ENCODE measurements around the gene SERGEF. TPM values are rescaled to one million over a fixed set of nuclear protein-coding genes. Genes with fewer than 3 reads are reported as not detected.
"Not testable (repeated sequence)": the region's sequence is repeated elsewhere in the genome, so short reads cannot be mapped to it uniquely, and the experiment has no call there.

Gene SERGEF
- total RNA-seq, 8 experiments from 2014 or later, result 20.5 to 39.0 (median 29.5) TPM

DNA sequence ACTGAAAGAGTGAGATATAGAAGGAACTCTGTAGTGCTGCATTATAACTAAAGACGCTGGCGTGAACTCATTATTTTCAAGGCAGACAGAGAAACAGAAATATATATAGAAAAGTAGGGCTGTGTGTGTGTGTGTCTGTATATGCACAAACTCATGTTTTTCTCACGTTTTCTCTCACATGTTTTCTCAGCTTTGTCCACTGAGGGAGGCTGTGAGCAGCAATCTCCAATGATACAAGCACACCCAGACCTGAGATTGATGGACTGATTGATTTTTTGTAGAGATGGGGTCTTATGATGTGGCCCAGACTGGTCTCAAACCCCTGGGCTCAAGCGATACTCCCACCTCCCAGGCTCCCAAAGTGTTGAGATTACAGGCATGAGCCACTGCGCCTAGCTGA, 122.5 kb downstream of the SERGEF start:
- ATAC-seq (replicated peaks in 6 of 8), result peak in 3 of 8 experiments; percentile 35 to 51 (median 50)
- WGBS, 10 experiments, result 80 to 100% (median 89%) methylated on average over 1 to 5 of the region's 5 CpGs; no CpG with 5 or more reads in 2 of the 10 experiments
- no peak overlapping the region for H3K27ac ChIP-seq

DNA sequence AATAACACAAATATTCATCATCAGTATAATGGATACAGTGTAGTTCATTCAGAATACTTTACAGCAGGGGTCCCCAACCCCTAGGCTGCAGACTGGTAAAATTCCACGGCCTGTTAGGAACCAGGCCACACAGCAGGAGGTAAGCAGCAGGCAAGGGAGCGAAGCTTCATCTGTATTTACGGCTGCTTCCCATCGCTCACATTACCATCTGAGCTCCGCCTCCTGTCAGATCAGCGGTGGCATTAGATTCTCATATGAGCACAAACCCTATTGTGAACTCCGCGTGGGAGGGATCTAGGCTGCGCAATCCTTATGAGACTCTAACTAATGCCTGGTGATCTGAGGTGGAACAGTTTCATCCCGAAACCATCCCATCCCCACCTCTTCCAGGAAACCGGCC, 125.1 kb downstream of the SERGEF start:
- H3K4me3 ChIP-seq, result no peak overlapping the region
- H3K27ac ChIP-seq, result no peak overlapping the region
- in situ Hi-C loops (cut with MboI; ENCODE audit: low pct_unique_long_range_greater_than_20kb in 2 of 9, low sequenced_read_pairs in 9 of 9, unreplicated experiment in 9 of 9), result no loop called here
- peaks cover 10% of the 10 kb centered on the region in 2 donors for H3K4me1 ChIP-seq (replicated peaks in 1 of 2)
- 21 to 100% (median 58%) methylated on average over 1 to 11 of the region's 11 CpGs; no CpG with 5 or more reads in 1 of the 10 experiments for WGBS, 10 experiments
- peak in 6 of 8 experiments; percentile 27 to 94 (median 80) for ATAC-seq (replicated peaks in 6 of 8)

More for the DNA sequence above, 122.5 kb downstream of the SERGEF start:
- in situ Hi-C loops (cut with MboI; ENCODE audit: low pct_unique_long_range_greater_than_20kb in 2 of 9, low sequenced_read_pairs in 9 of 9, unreplicated experiment in 9 of 9), result no loop called here
- H3K4me3 ChIP-seq, result no peak overlapping the region
- H3K4me1 ChIP-seq (replicated peaks in 1 of 2), result peaks cover 10% of the 10 kb centered on the region in 2 donors

DNA sequence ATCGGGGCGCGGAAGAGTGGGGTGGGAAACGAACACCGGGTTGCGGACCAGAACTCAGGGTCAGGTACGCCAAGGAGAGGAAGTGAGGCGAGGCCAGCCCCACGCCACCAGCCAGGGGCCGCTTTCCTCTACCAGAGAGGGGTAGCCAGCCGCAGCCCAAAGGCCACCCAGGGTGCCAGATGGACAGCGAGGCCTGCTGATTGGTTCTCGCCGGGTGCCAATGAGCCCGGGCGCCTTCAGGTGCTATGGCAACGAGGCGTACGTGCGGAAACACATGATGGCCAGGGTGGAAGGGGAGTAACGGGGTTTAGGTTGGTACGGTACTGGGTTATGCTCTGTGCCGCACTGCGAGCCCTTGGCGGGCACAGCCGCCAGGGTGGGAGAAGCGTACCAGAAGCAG, 128.9 kb downstream of the SERGEF start:
- in situ Hi-C loops (cut with MboI; ENCODE audit: low pct_unique_long_range_greater_than_20kb in 2 of 9, low sequenced_read_pairs in 9 of 9, unreplicated experiment in 9 of 9), result no loop called here
- Histone ChIP-seq H3K4me1 (replicated peaks in 1 of 2) (peaks cover 10% of the 10 kb centered on the region in 2 donors), H3K4me3 (no peak overlapping the region), H3K27ac (no peak overlapping the region)
- 85 to 100% (median 94%) methylated on average over 2 to 10 of the region's 27 CpGs; no CpG with 5 or more reads in 4 of the 10 experiments for WGBS, 10 experiments
- no peak for ATAC-seq (replicated peaks in 6 of 8)

DNA sequence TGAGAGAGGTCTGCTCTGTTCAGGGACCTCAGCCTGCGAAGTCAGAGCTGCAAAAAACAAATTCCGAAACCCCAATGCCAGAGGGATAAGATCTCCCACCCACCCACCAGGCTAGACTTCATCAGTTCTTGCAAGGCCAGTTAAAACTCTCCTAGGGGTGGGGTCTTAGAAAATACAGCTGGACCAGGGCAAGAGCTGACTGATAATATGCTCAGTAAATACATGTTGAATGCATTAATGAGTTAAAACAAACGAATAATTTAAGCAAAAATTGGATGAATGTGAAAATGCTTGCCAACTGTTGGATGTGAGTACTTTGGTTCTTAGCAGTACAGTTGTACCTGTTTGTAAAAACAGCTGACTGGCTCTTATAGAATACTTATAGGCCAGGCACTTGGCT, 129.8 kb downstream of the SERGEF start:
- H3K4me1 ChIP-seq (replicated peaks in 1 of 2), result peaks cover 7 to 9% of the 10 kb centered on the region in 2 donors
- 0 to 100% (median 86%) methylated on average over 1 to 3 of the region's 3 CpGs; no CpG with 5 or more reads in 3 of the 10 experiments for WGBS, 10 experiments
- in situ Hi-C loops (cut with MboI; ENCODE audit: low pct_unique_long_range_greater_than_20kb in 2 of 9, low sequenced_read_pairs in 9 of 9, unreplicated experiment in 9 of 9), result no loop called here
- peak in 3 of 8 experiments; percentile 28 to 93 (median 34) for ATAC-seq (replicated peaks in 6 of 8)
- no peak overlapping the region for H3K4me3 ChIP-seq
- H3K27ac ChIP-seq, result no peak overlapping the region

DNA sequence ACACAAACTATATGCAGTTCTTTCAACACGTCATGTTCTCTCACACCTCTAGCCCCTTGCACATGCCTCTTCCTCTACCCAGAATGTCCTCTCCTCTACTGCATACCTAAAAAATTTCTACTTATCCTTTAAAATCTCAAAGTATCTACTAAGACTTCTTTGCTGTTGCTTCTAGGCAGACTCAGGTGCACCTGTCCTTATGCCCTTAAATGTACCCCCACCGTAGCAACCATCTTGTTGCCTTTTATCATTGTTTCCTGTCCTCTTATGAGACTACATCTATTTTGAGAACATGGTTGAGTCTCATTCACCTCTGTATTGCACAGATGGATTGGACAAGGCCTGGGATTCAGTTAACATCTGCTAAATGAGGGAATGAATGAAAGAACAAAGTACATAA, 134.1 kb downstream of the SERGEF start:
- H3K27ac ChIP-seq, result no peak overlapping the region
- in situ Hi-C loops (cut with MboI; ENCODE audit: low pct_unique_long_range_greater_than_20kb in 2 of 9, low sequenced_read_pairs in 9 of 9, unreplicated experiment in 9 of 9), result no loop called here
- no peak overlapping the region for H3K4me3 ChIP-seq
- ATAC-seq (replicated peaks in 6 of 8), result no peak
- H3K4me1 ChIP-seq (replicated peaks in 1 of 2), result no peaks in the 10 kb centered on the region
- WGBS, 10 experiments, result 63 to 100% (median 100%) methylated on average over 1 to 2 of the region's 2 CpGs; no CpG with 5 or more reads in 2 of the 10 experiments

DNA sequence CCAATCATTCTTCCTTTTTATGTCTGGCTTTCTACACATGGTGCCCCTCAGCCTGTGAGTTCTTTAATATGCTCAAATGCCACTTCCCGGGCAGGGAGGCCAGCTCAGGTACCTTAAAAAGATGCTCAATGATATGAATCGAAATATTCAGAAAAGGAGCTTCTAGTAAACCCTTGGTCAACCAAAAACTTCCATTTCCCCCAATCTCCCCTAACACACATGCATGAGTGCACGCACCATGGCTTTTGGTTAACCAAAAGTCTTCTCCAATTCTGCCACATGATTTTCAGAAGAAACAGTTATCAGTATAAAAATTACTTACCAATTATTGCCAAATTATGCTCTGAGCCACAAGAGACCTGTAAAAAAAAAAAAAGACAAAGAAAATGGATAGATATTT, 135.0 kb downstream of the SERGEF start:
- no peak overlapping the region for H3K4me3 ChIP-seq
- no peak overlapping the region for H3K27ac ChIP-seq
- ATAC-seq (replicated peaks in 6 of 8), result no peak
- WGBS, 10 experiments, result 55 to 100% (median 89%) methylated on average over 1 to 3 of the region's 3 CpGs; no CpG with 5 or more reads in 1 of the 10 experiments
- H3K4me1 ChIP-seq (replicated peaks in 1 of 2), result no peaks in the 10 kb centered on the region
- in situ Hi-C loops (cut with MboI; ENCODE audit: low pct_unique_long_range_greater_than_20kb in 2 of 9, low sequenced_read_pairs in 9 of 9, unreplicated experiment in 9 of 9), result no loop called here

DNA sequence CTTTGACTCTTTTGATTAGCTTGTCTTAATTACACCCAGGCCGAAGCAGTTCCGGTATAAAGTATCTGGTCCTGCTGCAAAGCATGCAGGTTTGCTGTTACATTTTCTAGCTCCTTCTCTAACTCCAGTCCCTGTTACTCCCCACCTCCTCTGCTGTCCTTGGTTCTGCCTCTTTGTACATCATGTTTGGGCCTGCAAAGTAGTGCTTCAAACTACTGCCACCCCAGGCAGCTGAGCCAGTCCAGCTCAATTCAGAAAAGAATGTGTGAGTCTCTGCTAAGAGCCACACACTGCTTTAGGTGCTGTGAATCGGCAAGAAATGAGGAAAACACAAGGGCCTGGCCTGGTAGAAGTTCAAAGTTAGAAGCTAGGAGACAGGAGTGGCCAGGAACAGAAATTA, 136.0 kb downstream of the SERGEF start:
- in situ Hi-C loops (cut with MboI; ENCODE audit: low pct_unique_long_range_greater_than_20kb in 2 of 9, low sequenced_read_pairs in 9 of 9, unreplicated experiment in 9 of 9), result no loop called here
- WGBS, 10 experiments, result 20 to 100% (median 80%) methylated on average over 1 to 3 of the region's 3 CpGs
- Histone ChIP-seq H3K27ac (no peak overlapping the region), H3K4me1 (replicated peaks in 1 of 2) (no peaks in the 10 kb centered on the region), H3K4me3 (no peak overlapping the region)
- ATAC-seq (replicated peaks in 6 of 8), result no peak

DNA sequence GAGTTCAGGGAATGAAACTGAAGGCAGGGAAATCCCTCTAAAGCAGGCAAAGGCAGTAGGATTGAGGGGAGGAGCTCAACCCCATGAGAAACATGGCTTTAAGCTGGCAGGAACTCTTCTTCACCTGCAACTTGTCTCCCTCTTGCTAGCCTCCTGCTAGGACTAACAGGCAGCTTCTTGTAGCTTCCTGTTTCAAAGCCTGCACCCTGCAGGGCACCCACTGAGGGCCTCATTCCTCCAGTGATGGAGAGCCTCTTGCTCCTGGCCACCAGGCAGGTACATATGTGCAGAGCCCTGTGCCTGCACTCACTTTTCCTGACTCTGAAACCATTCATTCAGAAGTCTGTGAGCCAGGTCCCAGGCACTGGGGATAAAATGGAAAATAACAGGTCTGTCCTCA, 137.0 kb downstream of the SERGEF start:
- Histone ChIP-seq H3K4me3 (no peak overlapping the region), H3K27ac (no peak overlapping the region), H3K4me1 (replicated peaks in 1 of 2) (no peaks in the 10 kb centered on the region)
- ATAC-seq (replicated peaks in 6 of 8), result no peak
- in situ Hi-C loops (cut with MboI; ENCODE audit: low pct_unique_long_range_greater_than_20kb in 2 of 9, low sequenced_read_pairs in 9 of 9, unreplicated experiment in 9 of 9), result no loop called here

DNA sequence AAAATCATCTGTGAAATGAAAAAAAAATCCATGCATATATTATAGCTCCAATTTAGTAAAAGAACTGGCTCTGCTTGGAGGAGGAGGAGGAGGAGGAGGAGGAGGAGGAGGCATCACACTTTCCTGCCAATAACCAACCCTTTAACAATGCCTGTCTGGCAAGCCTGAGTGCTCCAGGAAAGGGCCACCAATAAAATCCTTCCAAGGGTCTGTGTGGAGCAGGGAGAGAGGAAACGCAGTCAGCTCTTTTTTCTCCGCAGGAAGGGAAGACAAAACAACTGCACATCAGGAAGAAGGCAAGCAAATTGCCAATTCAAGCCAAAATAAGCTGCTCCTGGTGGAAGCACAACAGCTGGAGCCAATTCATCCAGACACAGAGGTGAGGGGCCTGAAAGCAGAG, 139.3 kb downstream of the SERGEF start:
- ATAC-seq (replicated peaks in 6 of 8), result no peak
- no peaks in the 10 kb centered on the region for H3K4me1 ChIP-seq (replicated peaks in 1 of 2)
- 60% methylated on average over 1 of the region's 2 CpGs; no CpG with 5 or more reads in 9 of the 10 experiments for WGBS, 10 experiments
- H3K4me3 ChIP-seq, result no peak overlapping the region
- in situ Hi-C loops (cut with MboI; ENCODE audit: low pct_unique_long_range_greater_than_20kb in 2 of 9, low sequenced_read_pairs in 9 of 9, unreplicated experiment in 9 of 9), result no loop called here
- no peak overlapping the region for H3K27ac ChIP-seq

DNA sequence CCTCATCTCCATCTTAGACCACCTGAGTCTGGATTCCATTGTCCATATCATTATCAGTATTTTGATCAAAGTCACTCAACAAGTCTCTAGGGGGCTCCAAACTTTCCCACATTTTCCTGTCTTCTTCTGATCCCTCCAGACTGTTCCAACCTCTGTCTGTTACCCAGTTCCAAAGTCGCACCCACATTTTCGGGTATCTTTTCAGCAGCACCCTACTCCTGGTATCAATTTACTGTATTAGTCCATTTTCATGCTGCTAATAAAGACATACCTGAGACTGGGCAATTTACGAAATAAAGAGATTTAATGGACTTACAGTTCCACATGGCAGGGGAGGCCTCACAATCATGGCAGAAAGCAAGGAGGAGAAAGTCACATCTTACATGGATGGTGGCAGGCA, 144.4 kb downstream of the SERGEF start:
- H3K27ac ChIP-seq; H3K4me1 ChIP-seq (replicated peaks in 1 of 2); ATAC-seq (replicated peaks in 6 of 8); H3K4me3 ChIP-seq; in situ Hi-C loops (cut with MboI; ENCODE audit: low pct_unique_long_range_greater_than_20kb in 2 of 9, low sequenced_read_pairs in 9 of 9, unreplicated experiment in 9 of 9): not testable (repeated sequence)
- WGBS, 10 experiments, result 87 to 100% (median 100%) methylated on average over 1 to 3 of the region's 3 CpGs; no CpG with 5 or more reads in 1 of the 10 experiments

DNA sequence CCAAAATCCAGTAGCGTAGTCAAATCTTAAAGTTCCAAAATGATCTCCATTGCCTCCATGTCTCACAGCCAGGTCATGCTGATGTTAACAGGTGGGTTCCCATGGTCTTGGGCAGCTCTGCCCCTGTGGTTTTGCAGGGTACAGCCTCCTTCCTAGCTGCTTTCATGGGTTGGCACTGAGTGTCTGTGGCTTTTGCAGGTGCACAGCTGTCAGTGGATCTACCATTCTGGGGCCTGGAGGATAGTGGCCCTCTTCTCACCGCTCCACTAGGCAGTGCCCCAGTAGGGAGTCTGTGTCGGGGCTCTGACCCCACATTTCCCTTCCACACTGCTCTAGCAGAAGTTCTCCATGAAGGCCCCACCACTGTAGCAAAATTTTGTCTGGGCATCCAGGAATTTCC, 145.5 kb downstream of the SERGEF start:
- H3K4me1 ChIP-seq (replicated peaks in 1 of 2), result no peaks in the 10 kb centered on the region
- no peak for ATAC-seq (replicated peaks in 6 of 8)
- in situ Hi-C loops (cut with MboI; ENCODE audit: low pct_unique_long_range_greater_than_20kb in 2 of 9, low sequenced_read_pairs in 9 of 9, unreplicated experiment in 9 of 9), result no loop called here
- H3K4me3 ChIP-seq, result no peak overlapping the region
- H3K27ac ChIP-seq, result no peak overlapping the region
- WGBS, 10 experiments, result 33 to 100% (median 100%) methylated on average over 1 to 3 of the region's 3 CpGs; no CpG with 5 or more reads in 4 of the 10 experiments

DNA sequence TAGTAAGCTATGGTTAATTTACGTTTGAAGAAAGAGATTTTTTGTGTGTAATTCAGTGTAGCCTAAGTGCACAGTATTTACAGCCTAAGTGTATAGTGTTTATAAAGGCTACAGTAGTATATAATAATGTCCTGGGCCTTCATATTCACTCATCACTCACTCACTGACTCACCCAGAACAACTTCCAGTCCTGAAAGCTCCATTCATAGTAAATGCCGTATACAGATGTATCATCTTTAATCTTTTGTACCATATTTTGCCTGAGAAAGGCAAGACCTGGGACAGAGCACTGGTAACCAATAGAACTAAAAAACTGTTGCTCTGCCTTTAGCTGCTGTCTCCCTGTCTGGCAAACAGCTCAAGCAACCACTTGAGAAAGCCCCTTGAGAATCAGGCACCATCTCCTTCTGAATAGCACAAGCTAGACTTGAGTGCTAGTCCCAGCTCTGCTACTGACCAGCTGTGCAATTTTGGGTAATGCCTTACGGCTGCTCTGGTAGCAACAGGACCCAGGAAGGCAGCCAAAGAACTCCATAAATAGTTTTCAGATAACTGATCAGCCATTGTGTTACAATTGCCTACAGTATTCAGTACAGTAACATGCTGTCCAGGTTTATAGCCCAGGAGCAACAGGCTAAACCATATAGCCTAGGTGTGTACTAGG, 146.9 kb downstream of the SERGEF start:
- Histone ChIP-seq H3K4me3 (no peak overlapping the region), H3K4me1 (replicated peaks in 1 of 2) (no peaks in the 10 kb centered on the region), H3K27ac (no peak overlapping the region)
- no peak for ATAC-seq (replicated peaks in 6 of 8)
- WGBS, 10 experiments, result 42 to 92% (median 82%) methylated on average over 1 to 3 of the region's 3 CpGs
- in situ Hi-C loops (cut with MboI; ENCODE audit: low pct_unique_long_range_greater_than_20kb in 2 of 9, low sequenced_read_pairs in 9 of 9, unreplicated experiment in 9 of 9), result no loop called here

DNA sequence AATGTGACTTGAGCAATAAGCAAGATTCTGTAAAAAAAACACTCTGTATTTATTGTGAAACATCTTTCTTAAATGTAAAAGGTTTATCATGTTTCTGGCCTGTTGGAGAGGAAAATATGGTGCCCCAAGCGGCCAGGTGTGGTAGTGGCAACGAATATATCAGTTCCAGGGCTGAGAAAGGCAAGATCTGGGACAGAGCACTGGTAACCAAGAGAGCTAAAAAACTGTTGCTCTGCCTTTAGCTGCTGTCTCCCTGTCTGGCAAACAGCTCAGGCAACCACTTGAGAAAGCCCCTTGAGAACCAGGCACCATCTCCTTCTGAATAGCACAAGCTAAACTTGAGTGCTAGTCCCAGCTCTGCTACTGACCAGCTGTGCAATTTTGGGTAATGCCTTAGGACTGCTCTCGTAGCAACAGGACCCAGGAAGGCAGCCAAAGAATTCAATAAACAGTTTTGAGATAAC, 148.3 kb downstream of the SERGEF start:
- Histone ChIP-seq H3K27ac (no peak overlapping the region), H3K4me3 (no peak overlapping the region), H3K4me1 (replicated peaks in 1 of 2) (no peaks in the 10 kb centered on the region)
- 0 to 36% (median 20%) methylated on average over 1 to 3 of the region's 3 CpGs; no CpG with 5 or more reads in 1 of the 10 experiments for WGBS, 10 experiments
- ATAC-seq (replicated peaks in 6 of 8), result no peak
- in situ Hi-C loops (cut with MboI; ENCODE audit: low pct_unique_long_range_greater_than_20kb in 2 of 9, low sequenced_read_pairs in 9 of 9, unreplicated experiment in 9 of 9), result no loop called here

Measured in motor neuron (in vitro differentiated cells).